NCI-H1105 treated with DMSO at 0.1 percent for 48 hours (cell line): ENCODE data around the gene ZNF770.
A peak's percentile ranks its signal among the peaks of the same experiment; 100 is the strongest.

Source experiments
- DNase-seq: peaks from one replicate; lab custom pipeline; 2025; lab: John Stamatoyannopoulos, UW

ZNF770 gene

GRCh38 chr15:34988027-34988902 is at the start of gene ZNF770:
TSS of gene ZNF770 (minus strand) at chr15:34988287. CDS start at chr15:34983434, 4,853 bp downstream.
- peak; percentile 49 for DNase-seq

GRCh38 chr15:35028235-35028984 is 40.3 kb upstream of the ZNF770 start:
- no peak for DNase-seq

GRCh38 chr15:35023804-35024203 is 35.7 kb upstream of the ZNF770 start:
- DNase-seq: no peak

GRCh38 chr15:35020974-35021373 is 32.9 kb upstream of the ZNF770 start:
- no peak for DNase-seq

- DNase-seq: no peak
Observed at GRCh38 chr15:35019404-35020327, 31.6 kb upstream of the ZNF770 start.

- no peak for DNase-seq
Observed at GRCh38 chr15:35014241-35014640, 26.2 kb upstream of the ZNF770 start.

GRCh38 chr15:35013370-35013769 is 25.3 kb upstream of the ZNF770 start:
- no peak for DNase-seq

- DNase-seq: no peak
Observed at GRCh38 chr15:35007397-35007796, 19.3 kb upstream of the ZNF770 start.

GRCh38 chr15:35005933-35006332 is 17.8 kb upstream of the ZNF770 start:
- DNase-seq: no peak

GRCh38 chr15:35003928-35004327 is 15.8 kb upstream of the ZNF770 start:
- DNase-seq: no peak

- DNase-seq: no peak
Observed at GRCh38 chr15:35000511-35000910, 12.4 kb upstream of the ZNF770 start.

- no peak for DNase-seq
Observed at GRCh38 chr15:34999906-35000305, 11.8 kb upstream of the ZNF770 start.

GRCh38 chr15:34994925-34995324 is 6.8 kb upstream of the ZNF770 start:
- DNase-seq: no peak

GRCh38 chr15:34993877-34994276 is 5.8 kb upstream of the ZNF770 start:
- no peak for DNase-seq

GRCh38 chr15:34993412-34993811 is 5.3 kb upstream of the ZNF770 start:
- DNase-seq: no peak

- no peak for DNase-seq
Observed at GRCh38 chr15:34987609-34988026, 469 bp downstream of the ZNF770 start.

- no peak for DNase-seq
Observed at GRCh38 chr15:34986771-34987480, 1.2 kb downstream of the ZNF770 start.

- DNase-seq: no peak
Observed at GRCh38 chr15:34986326-34986725, 1.8 kb downstream of the ZNF770 start.

- no peak for DNase-seq
Observed at GRCh38 chr15:34984889-34985630, 3.0 kb downstream of the ZNF770 start.

GRCh38 chr15:34976743-34977142 is 11.3 kb downstream of the ZNF770 start:
- DNase-seq: no peak

- no peak for DNase-seq
Observed at GRCh38 chr15:34976073-34976472, 12.0 kb downstream of the ZNF770 start.
